Heart left ventricle (tissue), 16 donors: ENCODE measurements around the gene TYW1. TPM values are rescaled to one million over a fixed set of nuclear protein-coding genes. Genes with fewer than 3 reads are reported as not detected.
"Not testable (repeated sequence)": the region's sequence is repeated elsewhere in the genome, so short reads cannot be mapped to it uniquely, and the experiment has no call there.

Source experiments
- ATAC-seq, 4 donors: fragments of 200-7000 bp; cut with Tn5 transposase; one replicate each; pipeline ENCODE4 v1.9.1; 2020 to 2022; ENCODE audit warnings: moderate library complexity in 4 of 4, mild to moderate bottlenecking in 3 of 4, moderate number of reproducible peaks in 1 of 4
- DNase-seq, 5 donors: peaks; one replicate each; pipeline ENCODE4 v3.0.0-alpha.2; 2020
- H3K27ac ChIP-seq, 12 donors: fragments of 200-600 bp; sonication (generic) in 4 of 12; one replicate each; pipeline versions ENCODE4 v1.5.0 to v1.8.0; 2016 to 2022; ENCODE audit warnings: mild to moderate bottlenecking in 2 of 12
- H3K27me3 ChIP-seq, 9 donors: fragments of 200-600 bp; sonication (generic) in 2 of 9; one replicate each; pipeline versions ENCODE4 v1.5.1 to v1.8.0; 2016 to 2022; ENCODE audit warnings: mild to moderate bottlenecking in 3 of 9
- H3K36me3 ChIP-seq, 9 donors: fragments of 200-600 bp; sonication (generic) in 2 of 9; one replicate each; pipeline versions ENCODE4 v1.5.0 to v1.8.0; 2018 to 2022; ENCODE audit warnings: mild to moderate bottlenecking in 2 of 9
- H3K4me1 ChIP-seq, 12 donors: fragments of 200-600 bp; sonication (generic) in 4 of 12; one replicate each; pipeline versions ENCODE4 v1.5.0 to v1.8.0; 2016 to 2022; ENCODE audit warnings: mild to moderate bottlenecking in 3 of 12
- H3K4me3 ChIP-seq, 12 donors: fragments of 200-600 bp; sonication (generic) in 4 of 12; one replicate each; pipeline versions ENCODE4 v1.5.0 to v1.8.0; 2017 to 2022; ENCODE audit warnings: mild to moderate bottlenecking in 9 of 12, moderate library complexity in 4 of 12
- H3K9me3 ChIP-seq, 12 donors: fragments of 200-600 bp; sonication (generic) in 4 of 12; one replicate each; pipeline versions ENCODE4 v1.5.0 to v1.8.0; 2016 to 2022; ENCODE audit warnings: mild to moderate bottlenecking in 1 of 12
- POLR2A ChIP-seq, 2 donors: fragments of 450-650 bp; IDR thresholded peaks; one replicate each; pipeline ENCODE4 v1.6.1; 2017; ENCODE audit warnings: antibody characterized with exemption in 2 of 2, mild to moderate bottlenecking in 2 of 2, moderate library complexity in 2 of 2
- WGBS, 4 donors: extraction: QIAGEN DNeasy Blood & Tissue Kit in 2 of 4; methylation state at CpG; one replicate each; pipeline versions ENCODE4 v1.1.5 to v1.1.7; 2013 to 2018; 5-methylcytosine and 5-hydroxymethylcytosine counted together
- intact Hi-C, 10 donors: fragments of 100-400 bp; cut with DNase I; formaldehyde crosslinking; loops; one replicate each; pipeline versions ENCODE4 v1.11.1 to v1.14.2; 2022
- polyA plus RNA-seq, 2 donors: library from polyadenylated mRNA; stranded (reverse); fragments of 200-250 nt; gene quantifications; one replicate each; pipeline ENCODE4 v1.2.3, GENCODE V29; 2013
- total RNA-seq, 9 donors: library from RNA; depleted of rRNA in 2 of 9; stranded (reverse); fragments of >200 nt in 2 of 9; fragmentation: NEBNext Ultra II Directional in 3 of 9; extraction: Animal tissue kit (Norgen Biotek cat#: 25700) in 3 of 9; gene quantifications; one replicate each; pipeline versions ENCODE4 v1.1.0 to v1.2.4, GENCODE V29; 2016 to 2023
- TF ChIP-seq, protein P1 (sequence below), 12 donors: fragments of 200-600 bp; sonication (generic) in 4 of 12; IDR thresholded peaks; one replicate each; pipeline versions ENCODE4 v1.5.0 to v1.8.0; 2018 to 2022; ENCODE audit warnings: antibody characterized with exemption in 12 of 12, mild to moderate bottlenecking in 5 of 12
- donor health status: ischemic (EF 13 %, LVEDD 7.1; RV severe dilation, severe dysfunction).
- donor health status: healthy with polysubstance abuse.
- donor health status: DM: no; HTN: yes; CAD: no.
- donor health status: DM: no; HTN: no; CAD: no.
- donor health status: ischemic (EF 25% LVEDD 6.9; RV normal size, moderate dysfunction).
- donor health status: ischemic (EF 25% LVEDD 5.7; RV mildly dilated, moderate dysfunction).
- donor health status: healthy.
- donor health status: DM: yes; HTN: yes; CAD: no.
- donor health status: ischemic (EF 35%, LVEDD 5.7; RV mildly dilated, moderate dysfunction).
- donor health status: nonischemic (EF 11% LVEDD 7.7; RV severe dilation, severe dysfunction).
- donor health status: DM: yes; HTN: yes; CAD: no.
- donor health status: PGD.
- donor health status: ischemic (EF 29% LVEDD 5.4; RV normal size, mild dysfunction).
- donor health status: nonischemic (EF 23%, LVEDD 6.1; RV moderate dilation, normal function).

The TYW1 gene
- total and polyA plus RNA-seq, 11 donors, result 4.9 to 16.1 (median 11.5) TPM

DNA sequence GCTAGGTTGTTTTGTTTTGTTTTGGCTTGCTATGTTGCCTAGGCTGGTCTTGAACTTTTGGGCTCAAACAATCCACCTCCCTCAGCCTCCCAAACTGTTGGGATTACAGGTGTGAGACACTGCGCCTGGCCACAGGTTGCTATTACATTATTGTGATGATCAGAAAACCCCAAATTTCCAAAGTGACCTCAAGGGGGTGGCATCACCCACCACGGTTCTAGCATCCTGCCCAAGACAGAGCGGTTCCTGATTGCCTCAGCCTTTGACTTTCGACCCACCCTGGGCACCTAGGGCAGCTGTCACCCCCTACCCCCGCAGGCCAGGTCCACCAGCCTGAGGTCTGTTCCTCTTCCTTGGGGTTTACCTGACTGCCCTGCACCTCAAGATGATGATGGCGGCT is 29.6 kb upstream of the TYW1 start:
- ATAC-seq (no peak), DNase-seq (no peak)
- intact Hi-C loops, result no loop called here
- no peaks in the 10 kb centered on the region for H3K4me1 ChIP-seq
- H3K36me3 ChIP-seq, result no peaks in the 10 kb centered on the region
- TF ChIP-seq, protein P1, sequence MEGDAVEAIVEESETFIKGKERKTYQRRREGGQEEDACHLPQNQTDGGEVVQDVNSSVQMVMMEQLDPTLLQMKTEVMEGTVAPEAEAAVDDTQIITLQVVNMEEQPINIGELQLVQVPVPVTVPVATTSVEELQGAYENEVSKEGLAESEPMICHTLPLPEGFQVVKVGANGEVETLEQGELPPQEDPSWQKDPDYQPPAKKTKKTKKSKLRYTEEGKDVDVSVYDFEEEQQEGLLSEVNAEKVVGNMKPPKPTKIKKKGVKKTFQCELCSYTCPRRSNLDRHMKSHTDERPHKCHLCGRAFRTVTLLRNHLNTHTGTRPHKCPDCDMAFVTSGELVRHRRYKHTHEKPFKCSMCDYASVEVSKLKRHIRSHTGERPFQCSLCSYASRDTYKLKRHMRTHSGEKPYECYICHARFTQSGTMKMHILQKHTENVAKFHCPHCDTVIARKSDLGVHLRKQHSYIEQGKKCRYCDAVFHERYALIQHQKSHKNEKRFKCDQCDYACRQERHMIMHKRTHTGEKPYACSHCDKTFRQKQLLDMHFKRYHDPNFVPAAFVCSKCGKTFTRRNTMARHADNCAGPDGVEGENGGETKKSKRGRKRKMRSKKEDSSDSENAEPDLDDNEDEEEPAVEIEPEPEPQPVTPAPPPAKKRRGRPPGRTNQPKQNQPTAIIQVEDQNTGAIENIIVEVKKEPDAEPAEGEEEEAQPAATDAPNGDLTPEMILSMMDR (IDR thresholded peaks at IDR 0.05), result no peak
- TF ChIP-seq POLR2A (IDR thresholded peaks at IDR 0.05), result no peak
- 87 to 92% (median 89%) methylated on average over 3 to 6 of the region's 6 CpGs for WGBS, 4 donors
- H3K9me3 ChIP-seq, result no peaks in the 10 kb centered on the region
- no peak overlapping the region for H3K27ac ChIP-seq
- no peaks in the 10 kb centered on the region for H3K27me3 ChIP-seq
- H3K4me3 ChIP-seq, result no peak overlapping the region

DNA sequence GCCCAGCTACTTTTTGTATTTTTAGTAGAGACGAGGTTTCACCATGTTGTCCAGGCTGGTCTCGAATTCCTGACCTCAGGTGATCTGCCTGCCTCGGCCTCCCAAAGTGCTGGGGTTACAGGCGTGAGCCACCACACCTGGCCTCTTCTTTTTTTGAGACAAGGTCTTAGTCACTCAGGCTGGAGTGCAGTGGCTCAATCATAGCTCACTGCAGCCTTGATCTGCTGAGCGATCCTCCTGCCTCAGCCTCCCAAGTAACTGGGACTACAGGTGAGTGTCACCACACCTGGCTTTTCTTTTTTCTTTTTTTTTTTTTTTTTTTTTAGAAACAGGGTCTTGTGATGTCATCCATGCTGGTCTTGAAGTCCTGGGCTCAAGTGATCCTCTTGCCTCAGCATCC is 27.6 kb upstream of the TYW1 start:
- H3K4me3 ChIP-seq, intact Hi-C loops, DNase-seq, H3K36me3 ChIP-seq, ATAC-seq, H3K27me3 ChIP-seq, H3K9me3 ChIP-seq, H3K27ac ChIP-seq, H3K4me1 ChIP-seq: not testable (repeated sequence)
- WGBS, 4 donors, result 85 to 97% (median 95%) methylated on average over 5 of the region's 5 CpGs

DNA sequence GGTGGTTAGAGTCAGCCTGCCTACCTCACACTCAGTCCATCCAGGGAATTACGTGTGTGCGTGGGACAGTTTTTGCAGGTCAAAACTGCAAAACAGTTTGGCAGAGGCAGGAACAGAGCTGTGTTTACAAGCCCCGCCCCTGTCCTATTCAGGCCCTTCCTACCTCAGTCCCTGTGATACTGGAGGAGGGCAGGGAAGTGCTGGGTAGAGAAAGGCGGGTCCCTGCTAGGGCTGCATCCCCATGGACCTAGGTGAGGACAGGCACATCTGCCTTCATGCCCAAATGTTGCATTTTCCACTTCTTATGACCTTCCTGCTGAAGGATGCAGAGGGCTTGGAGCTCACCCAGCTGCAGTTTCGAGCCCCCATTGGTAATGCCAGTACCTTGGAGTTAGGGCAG is 26.3 kb upstream of the TYW1 start:
- Histone ChIP-seq H3K9me3 (no peaks in the 10 kb centered on the region), H3K4me1 (no peaks in the 10 kb centered on the region), H3K36me3 (no peaks in the 10 kb centered on the region), H3K27ac (no peak overlapping the region), H3K4me3 (no peak overlapping the region), H3K27me3 (no peaks in the 10 kb centered on the region)
- 72 to 82% (median 80%) methylated on average over 4 to 5 of the region's 5 CpGs for WGBS, 4 donors
- DNase-seq, result no peak
- ATAC-seq, result no peak
- intact Hi-C loops, result no loop called here
- TF ChIP-seq, protein P1 (IDR thresholded peaks at IDR 0.05), result no peak
- no peak for TF ChIP-seq POLR2A (IDR thresholded peaks at IDR 0.05)

DNA sequence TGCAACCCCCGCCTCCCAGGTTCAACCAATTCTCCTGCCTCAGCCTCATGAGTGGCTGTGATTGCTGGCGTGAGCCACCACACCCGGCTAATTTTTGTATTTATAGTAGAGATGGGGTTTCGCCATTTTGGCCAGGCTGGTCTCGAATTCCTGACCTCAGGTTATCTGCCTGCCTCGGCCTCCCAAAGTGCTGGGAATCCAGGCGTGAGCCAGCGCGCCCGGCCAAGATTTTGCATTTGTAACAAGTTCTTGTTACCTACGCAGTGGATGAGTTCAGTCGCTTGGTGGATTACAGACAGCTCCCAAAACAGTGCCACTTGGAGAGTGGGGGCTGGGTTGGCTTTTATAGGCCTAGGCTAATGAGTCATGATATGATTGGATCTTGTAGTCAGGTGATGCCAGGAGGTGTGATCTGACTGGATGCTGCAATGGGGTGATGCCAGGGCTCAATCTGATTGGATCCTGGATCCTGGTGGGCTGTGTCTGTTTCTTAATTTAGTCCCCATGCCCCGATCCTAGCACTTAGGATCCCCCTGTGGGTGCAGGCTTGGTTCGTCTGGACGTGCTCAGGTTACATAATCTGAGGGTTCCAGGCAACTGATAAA is 21.5 kb upstream of the TYW1 start:
- intact Hi-C loops, result no loop called here
- H3K4me3 ChIP-seq, result no peak overlapping the region
- no peaks in the 10 kb centered on the region for H3K4me1 ChIP-seq
- ATAC-seq, result no peak
- no peaks in the 10 kb centered on the region for H3K36me3 ChIP-seq
- H3K9me3 ChIP-seq, result peaks cover 0 to 10% (median 0%) of the 10 kb centered on the region in 12 donors
- no peaks in the 10 kb centered on the region for H3K27me3 ChIP-seq
- H3K27ac ChIP-seq, result no peak overlapping the region
- TF ChIP-seq, protein P1 (IDR thresholded peaks at IDR 0.05), result no peak
- no peak for TF ChIP-seq POLR2A (IDR thresholded peaks at IDR 0.05)
- 80 to 86% (median 82%) methylated on average over 15 of the region's 15 CpGs for WGBS, 4 donors
- no peak for DNase-seq

DNA sequence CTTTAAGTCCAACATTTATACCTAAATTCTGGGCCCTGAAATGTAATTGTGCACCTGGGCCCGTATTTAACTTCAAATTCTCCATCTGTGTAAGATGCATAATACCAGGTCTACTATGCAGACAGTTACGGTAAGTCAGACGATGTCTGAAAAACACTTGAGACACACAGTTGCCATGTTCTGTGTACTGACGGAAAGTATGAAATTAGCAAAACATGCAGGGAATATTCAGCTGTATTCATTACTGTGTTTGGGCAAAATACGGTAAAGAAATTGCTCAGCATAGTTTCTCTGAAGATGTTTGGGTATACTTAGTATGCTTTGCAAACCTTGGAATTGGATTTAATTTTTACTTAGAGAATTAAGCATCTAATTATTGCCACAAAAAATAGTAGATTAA is 18.3 kb upstream of the TYW1 start:
- H3K27ac ChIP-seq, H3K36me3 ChIP-seq, H3K4me1 ChIP-seq, H3K27me3 ChIP-seq, H3K4me3 ChIP-seq, intact Hi-C loops, DNase-seq, ATAC-seq: not testable (repeated sequence)
- 78 to 90% (median 82%) methylated on average over 2 to 5 of the region's 5 CpGs for WGBS, 4 donors
- H3K9me3 ChIP-seq, result peaks cover 0 to 20% (median 0%) of the 10 kb centered on the region in 12 donors

DNA sequence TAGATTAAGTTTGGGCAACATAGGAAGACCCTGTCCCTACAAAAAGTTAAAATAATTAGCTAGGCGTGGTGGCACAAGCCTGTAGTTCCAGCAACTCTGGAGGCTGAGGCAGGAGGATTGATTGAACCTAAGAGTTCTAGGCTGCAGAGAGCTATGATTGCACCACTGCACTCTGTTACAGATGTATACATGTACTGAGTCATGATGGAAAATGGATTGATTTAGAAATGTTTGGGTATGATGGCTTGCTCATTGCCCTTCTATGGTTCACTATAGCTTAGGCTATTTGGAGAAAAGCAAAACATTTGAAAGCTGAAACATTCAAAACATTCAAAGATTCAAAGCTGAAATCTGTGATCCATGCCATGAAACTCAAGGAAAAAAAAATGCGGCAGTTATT is 17.6 kb upstream of the TYW1 start:
- H3K4me3 ChIP-seq, H3K27ac ChIP-seq, ATAC-seq, H3K4me1 ChIP-seq, DNase-seq, intact Hi-C loops, H3K27me3 ChIP-seq, H3K36me3 ChIP-seq: not testable (repeated sequence)
- 81 to 96% (median 89%) methylated on average over 2 of the region's 2 CpGs for WGBS, 4 donors
- peaks cover 0 to 20% (median 0%) of the 10 kb centered on the region in 12 donors for H3K9me3 ChIP-seq

DNA sequence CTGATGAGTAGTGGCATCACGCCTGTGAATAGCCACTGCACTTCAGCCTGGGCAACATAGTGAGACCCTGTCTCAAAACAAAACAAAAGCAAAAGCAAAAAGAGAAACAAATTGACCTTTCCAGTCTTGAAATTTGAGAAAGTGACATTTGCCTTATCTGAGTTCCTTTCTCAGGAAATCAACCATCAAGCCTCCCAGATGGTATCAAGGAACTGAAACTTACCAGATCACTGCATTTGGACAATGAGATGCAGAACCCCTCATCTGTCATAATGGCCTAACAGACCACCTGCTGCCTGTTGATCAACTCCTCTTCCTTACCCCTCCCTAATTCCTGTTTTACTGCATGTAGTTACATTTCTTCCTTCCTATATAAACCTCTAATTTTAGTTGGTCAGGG is 16.3 kb upstream of the TYW1 start:
- intact Hi-C loops, H3K4me1 ChIP-seq, DNase-seq, H3K27me3 ChIP-seq, H3K36me3 ChIP-seq, H3K4me3 ChIP-seq, H3K27ac ChIP-seq, ATAC-seq: not testable (repeated sequence)
- 92 to 100% (median 99%) methylated on average over 1 of the region's 1 CpG for WGBS, 4 donors
- H3K9me3 ChIP-seq, result peaks cover 0 to 20% (median 0%) of the 10 kb centered on the region in 12 donors

DNA sequence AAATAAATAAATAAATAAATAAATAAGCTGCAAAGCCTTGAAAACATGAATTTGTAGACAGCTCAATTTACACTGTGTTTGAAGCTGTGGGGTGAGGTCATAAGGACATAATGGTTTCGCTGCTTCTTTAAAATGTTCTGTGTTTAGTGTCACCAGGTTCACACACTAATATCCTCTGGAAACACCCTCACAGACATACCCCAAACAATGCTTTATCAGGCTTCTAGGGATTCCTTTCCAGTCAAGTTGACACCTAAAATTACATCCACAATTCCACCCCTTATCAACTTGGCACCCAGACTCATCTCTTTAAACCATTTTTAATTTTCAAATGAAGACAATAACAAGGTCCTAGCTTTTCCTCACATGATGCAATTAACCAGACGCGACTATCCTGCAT is 7.1 kb upstream of the TYW1 start:
- H3K4me3 ChIP-seq, H3K9me3 ChIP-seq, H3K27me3 ChIP-seq, intact Hi-C loops, DNase-seq: not testable (repeated sequence)
- Histone ChIP-seq H3K36me3 (peaks cover 0 to 82% (median 68%) of the 10 kb centered on the region in 9 donors), H3K27ac (peak overlapping the region in 1 of 12 donors; percentile 26), H3K4me1 (peaks cover 0 to 18% (median 12%) of the 10 kb centered on the region in 12 donors)
- 48 to 72% (median 61%) methylated on average over 1 to 3 of the region's 3 CpGs for WGBS, 4 donors
- peak in 1 of 4 donors; percentile 63 for ATAC-seq
